Mesenchymal stem cell (in vitro differentiated cells and primary cell): ENCODE results near the gene SKOR2.
A peak's percentile ranks its signal among the peaks of the same experiment; 100 is the strongest.
"Not testable (repeated sequence)": the region's sequence is repeated elsewhere in the genome, so short reads cannot be mapped to it uniquely, and the experiment has no call there.

Experiments used
- DNase-seq: peaks from one replicate; pipeline ENCODE4 v3.0.0-alpha.2; 2013
- H2AFZ ChIP-seq: one replicate; pipeline ENCODE4 v1.6.1; 2013; ENCODE audit warnings: low read depth, mild to moderate bottlenecking, control low read depth, inconsistent platforms, low read length, moderate library complexity
- H2AK5ac ChIP-seq: 2 replicates; pipeline ENCODE4 v1.6.1; 2013; ENCODE audit warnings: low read length, moderate library complexity, mild to moderate bottlenecking, inconsistent platforms; ENCODE audit not compliant: severe bottlenecking
- H2BK120ac ChIP-seq: one replicate; pipeline ENCODE4 v1.6.1; 2013; ENCODE audit warnings: low read depth, mild to moderate bottlenecking, inconsistent platforms, low read length, moderate library complexity
- H2BK12ac ChIP-seq, 2 experiments: one replicate each; pipeline ENCODE4 v1.6.1; 2013; ENCODE audit warnings: inconsistent platforms in 2 of 2, low read length in 2 of 2, mild to moderate bottlenecking in 2 of 2, moderate library complexity in 2 of 2, control low read depth in 1 of 2
- H2BK15ac ChIP-seq: one replicate; pipeline ENCODE4 v1.6.1; 2013; ENCODE audit warnings: mild to moderate bottlenecking, low read depth, inconsistent platforms; ENCODE audit not compliant: poor library complexity, severe bottlenecking
- H2BK5ac ChIP-seq: 2 replicates; pipeline ENCODE4 v1.6.1; 2013; ENCODE audit warnings: low read depth, mild to moderate bottlenecking, low read length, control low read depth, inconsistent platforms; ENCODE audit not compliant: poor library complexity, severe bottlenecking
- H3K14ac ChIP-seq, 2 experiments: one replicate each; pipeline ENCODE4 v1.6.1; 2013; ENCODE audit warnings: inconsistent platforms in 2 of 2, low read length in 2 of 2, control low read depth in 1 of 2, mild to moderate bottlenecking in 1 of 2, moderate library complexity in 1 of 2
- H3K18ac ChIP-seq, 2 experiments: one replicate each; pipeline ENCODE4 v1.6.1; 2013; ENCODE audit warnings: inconsistent platforms in 2 of 2, low read length in 2 of 2, control low read depth in 1 of 2, low read depth in 1 of 2, mild to moderate bottlenecking in 1 of 2
- H3K23ac ChIP-seq, 2 experiments: one replicate each; pipeline ENCODE4 v1.6.1; 2013; ENCODE audit warnings: inconsistent platforms in 2 of 2, low read length in 2 of 2, mild to moderate bottlenecking in 2 of 2, moderate library complexity in 2 of 2, control low read depth in 1 of 2
- H3K27ac ChIP-seq: 2 replicates; pipeline ENCODE4 v1.5.1; 2013; ENCODE audit warnings: mild to moderate bottlenecking, moderate library complexity, low read length, control low read depth, inconsistent platforms; ENCODE audit not compliant: poor library complexity, severe bottlenecking
- H3K27me3 ChIP-seq, 2 experiments: 2 replicates each; pipeline versions ENCODE4 v1.6.1 to v1.7.0; 2013; ENCODE audit warnings: low read length in 2 of 2, mild to moderate bottlenecking in 2 of 2, moderate library complexity in 2 of 2, control low read depth in 1 of 2, inconsistent platforms in 1 of 2; ENCODE audit not compliant: control insufficient read depth in 1 of 2, insufficient read depth in 1 of 2
- H3K36me3 ChIP-seq, 2 experiments: 2 replicates each; pipeline versions ENCODE4 v1.6.1 to v1.7.0; 2013; ENCODE audit warnings: low read length in 2 of 2, control low read depth in 1 of 2, inconsistent platforms in 1 of 2, low read depth in 1 of 2, mild to moderate bottlenecking in 1 of 2; ENCODE audit not compliant: insufficient read depth in 2 of 2, control insufficient read depth in 1 of 2
- H3K4ac ChIP-seq, 2 experiments: one replicate each; pipeline ENCODE4 v1.6.1; 2013; ENCODE audit warnings: inconsistent platforms in 2 of 2, low read length in 2 of 2, mild to moderate bottlenecking in 2 of 2, moderate library complexity in 2 of 2, control low read depth in 1 of 2, low read depth in 1 of 2
- H3K4me1 ChIP-seq: 2 replicates; pipeline ENCODE4 v1.6.1; 2013; ENCODE audit warnings: low read depth, low read length, control low read depth; ENCODE audit not compliant: control insufficient read depth, insufficient read depth
- H3K4me2 ChIP-seq: 2 replicates; pipeline ENCODE4 v1.6.1; 2013; ENCODE audit warnings: low read length, mild to moderate bottlenecking, inconsistent platforms; ENCODE audit not compliant: poor library complexity, severe bottlenecking
- H3K4me3 ChIP-seq, 2 experiments: 2 replicates each; pipeline versions ENCODE4 v1.5.1 to v1.7.0; 2013; ENCODE audit warnings: low read length in 2 of 2, mild to moderate bottlenecking in 2 of 2, control low read depth in 1 of 2, low read depth in 1 of 2; ENCODE audit not compliant: insufficient read depth in 1 of 2
- H3K79me1 ChIP-seq: replicated peaks from 2 replicates; pipeline ENCODE4 v1.6.1; 2013; ENCODE audit warnings: mild to moderate bottlenecking, control low read depth, low read length, inconsistent platforms; ENCODE audit not compliant: poor library complexity, severe bottlenecking
- H3K9ac ChIP-seq: 2 replicates; pipeline ENCODE4 v1.7.0; 2013; ENCODE audit warnings: mild to moderate bottlenecking, low read length, moderate library complexity
- H3K9me3 ChIP-seq: 2 replicates; pipeline ENCODE4 v1.7.0; 2013; ENCODE audit warnings: mild to moderate bottlenecking, low read length; ENCODE audit not compliant: control insufficient read depth
- H4K8ac ChIP-seq: one replicate; pipeline ENCODE4 v1.6.1; 2013; ENCODE audit warnings: inconsistent platforms, mild to moderate bottlenecking, low read length, moderate library complexity
- H4K91ac ChIP-seq: one replicate; pipeline ENCODE4 v1.6.1; 2013; ENCODE audit warnings: mild to moderate bottlenecking, low read length, inconsistent platforms
- WGBS: methylation state at CpG from one replicate; pipeline ENCODE4 v1.1.7; 2013; ENCODE audit warnings: mixed read lengths; 5-methylcytosine and 5-hydroxymethylcytosine counted together

SKOR2 gene

DNA sequence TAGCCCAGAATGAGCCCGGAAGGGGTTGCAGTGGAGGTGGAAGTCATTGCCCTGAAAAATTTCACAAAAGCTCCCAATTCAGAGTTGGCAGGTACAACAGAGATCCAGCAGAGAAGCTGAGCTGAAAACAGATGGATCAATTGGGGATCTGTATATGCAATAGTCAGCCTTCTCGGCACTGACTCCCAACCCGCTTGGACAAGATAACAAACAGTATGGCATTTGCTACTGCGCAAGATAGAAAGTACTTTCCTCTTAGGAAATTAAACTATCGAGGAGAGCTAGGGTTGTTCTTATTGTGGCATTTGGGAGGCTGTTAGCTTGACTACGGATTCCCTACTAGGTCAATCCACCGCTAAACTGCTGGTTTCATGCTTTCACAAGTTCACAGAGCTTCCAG, 63.7 kb downstream of the SKOR2 start:
- Histone ChIP-seq H3K4me2 (no peak overlapping the region), H3K79me1 (no peaks in the 10 kb centered on the region), H2AFZ (no peak overlapping the region), H3K4me3 (no peak overlapping the region), H2BK12ac (no peak overlapping the region), H2BK5ac (no peak overlapping the region), H3K9ac (no peak overlapping the region), H3K9me3 (no peaks in the 10 kb centered on the region), H3K18ac (no peak overlapping the region), H3K4me1 (no peaks in the 10 kb centered on the region), H2AK5ac (no peak overlapping the region), H3K36me3 (no peaks in the 10 kb centered on the region), H4K91ac (no peak overlapping the region), H3K27me3 (peaks cover 4 to 10% of the 10 kb centered on the region in 2 experiments), H4K8ac (no peak overlapping the region), H3K4ac (no peak overlapping the region), H3K14ac (no peak overlapping the region), H3K27ac (no peak overlapping the region), H2BK120ac (no peak overlapping the region), H2BK15ac (no peak overlapping the region), H3K23ac (no peak overlapping the region)
- DNase-seq, result no peak
- WGBS, result 80% methylated on average over 7 of the region's 7 CpGs

DNA sequence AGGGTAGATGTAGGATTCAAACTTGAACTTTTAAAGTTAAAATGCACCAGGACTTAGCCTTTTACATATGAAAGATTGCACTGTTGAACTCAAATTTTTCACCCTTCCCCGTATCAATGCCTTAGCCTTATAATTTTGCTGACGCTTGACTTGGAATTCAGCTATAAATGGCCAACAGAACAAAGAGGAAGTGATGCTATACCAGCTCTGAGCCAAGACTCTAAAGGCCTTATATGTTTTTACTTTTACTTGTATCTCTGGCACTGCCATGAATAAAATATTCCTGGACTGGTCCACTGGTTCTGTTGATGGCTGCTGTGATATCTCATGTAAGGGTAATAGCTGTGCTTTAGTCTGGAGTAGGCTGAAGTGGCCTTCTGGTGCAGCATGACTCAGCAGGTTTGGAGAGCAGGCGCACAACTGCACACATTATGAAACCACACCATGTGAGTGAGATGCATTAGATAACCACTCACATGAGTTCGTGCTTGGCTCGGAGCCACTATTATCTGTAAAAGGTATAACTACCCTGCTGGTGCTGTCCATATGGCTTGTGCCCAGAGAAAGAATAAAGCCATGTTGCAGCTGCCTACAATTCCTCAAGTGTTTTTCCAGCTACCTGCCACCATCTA, 66.9 kb downstream of the SKOR2 start:
- H2BK5ac ChIP-seq, result no peak overlapping the region
- no peak overlapping the region for H3K23ac ChIP-seq
- H2AFZ ChIP-seq, result no peak overlapping the region
- H3K27me3 ChIP-seq, result peaks cover 14% of the 10 kb centered on the region in 2 experiments
- WGBS, result 81% methylated on average over 5 of the region's 5 CpGs
- H3K4me1 ChIP-seq, result no peaks in the 10 kb centered on the region
- H3K9ac ChIP-seq, result no peak overlapping the region
- H3K4me3 ChIP-seq, result no peak overlapping the region
- DNase-seq, result peak; percentile 54
- no peak overlapping the region for H2BK120ac ChIP-seq
- no peak overlapping the region for H4K91ac ChIP-seq
- no peak overlapping the region for H2BK15ac ChIP-seq
- H3K36me3 ChIP-seq, result no peaks in the 10 kb centered on the region
- no peak overlapping the region for H2AK5ac ChIP-seq
- H3K18ac ChIP-seq, result no peak overlapping the region
- no peak overlapping the region for H3K14ac ChIP-seq
- no peak overlapping the region for H3K27ac ChIP-seq
- H4K8ac ChIP-seq, result no peak overlapping the region
- no peak overlapping the region for H2BK12ac ChIP-seq
- H3K9me3 ChIP-seq, result no peaks in the 10 kb centered on the region
- no peaks in the 10 kb centered on the region for H3K79me1 ChIP-seq
- no peak overlapping the region for H3K4ac ChIP-seq
- H3K4me2 ChIP-seq, result no peak overlapping the region

GRCh38 chr18:47182156-47182555, 69.3 kb downstream of the SKOR2 start:
- H2BK15ac ChIP-seq, H2BK12ac ChIP-seq, DNase-seq, H3K9me3 ChIP-seq, H2BK5ac ChIP-seq, H2AFZ ChIP-seq, H4K91ac ChIP-seq, H3K23ac ChIP-seq, H3K9ac ChIP-seq, H3K36me3 ChIP-seq, H3K4ac ChIP-seq, H3K27ac ChIP-seq, H3K14ac ChIP-seq, H4K8ac ChIP-seq, H3K4me1 ChIP-seq, H3K18ac ChIP-seq, H2BK120ac ChIP-seq, H2AK5ac ChIP-seq, H3K4me3 ChIP-seq, H3K79me1 ChIP-seq, H3K4me2 ChIP-seq: not testable (repeated sequence)
- peaks cover 6 to 13% of the 10 kb centered on the region in 2 experiments for H3K27me3 ChIP-seq
- 77% methylated on average over 5 of the region's 5 CpGs for WGBS

DNA sequence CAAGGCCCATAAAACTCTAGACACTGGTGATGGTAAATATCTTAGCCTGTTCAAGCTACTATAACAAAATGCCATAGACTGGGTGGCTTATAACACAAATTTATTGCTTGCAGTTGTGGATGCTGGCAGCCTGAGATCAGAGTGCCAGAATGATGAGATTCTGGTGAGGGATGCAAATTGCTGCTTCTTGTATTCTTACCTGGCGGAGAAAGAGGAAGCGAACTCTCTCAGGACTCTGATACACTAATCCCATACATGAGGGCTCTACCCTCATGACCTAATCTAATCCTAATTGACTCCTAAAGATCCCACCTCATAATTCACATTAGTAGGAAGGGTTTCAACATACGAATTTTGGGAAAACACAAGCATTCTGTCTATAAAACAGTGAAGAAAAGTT, 70.7 kb downstream of the SKOR2 start:
- Histone ChIP-seq H4K91ac (no peak overlapping the region), H4K8ac (no peak overlapping the region), H2BK12ac (no peak overlapping the region), H3K14ac (no peak overlapping the region), H3K79me1 (no peaks in the 10 kb centered on the region), H3K4ac (no peak overlapping the region), H3K4me3 (no peak overlapping the region), H3K27ac (no peak overlapping the region), H3K18ac (no peak overlapping the region), H2BK15ac (no peak overlapping the region), H3K4me2 (no peak overlapping the region), H3K23ac (no peak overlapping the region), H3K9ac (no peak overlapping the region), H3K27me3 (peaks cover 4 to 13% of the 10 kb centered on the region in 2 experiments), H3K36me3 (no peaks in the 10 kb centered on the region), H2BK120ac (no peak overlapping the region), H3K4me1 (no peaks in the 10 kb centered on the region), H2AK5ac (no peak overlapping the region), H2BK5ac (no peak overlapping the region), H3K9me3 (no peaks in the 10 kb centered on the region), H2AFZ (no peak overlapping the region)
- WGBS, result 68% methylated on average over 3 of the region's 3 CpGs
- DNase-seq, result no peak
